PFSK-1 (cell line): ENCODE data around the gene POLE2.

Source experiments
- FOXP2 ChIP-seq: optimal IDR thresholded peaks from 2 replicates; pipeline ENCODE3; 2011; ENCODE audit warnings: borderline replicate concordance, control low read depth, inconsistent platforms; ENCODE audit not compliant: insufficient read depth; ENCODE audit errors: extremely low read length, extremely low read depth
- POLR2AphosphoS5 ChIP-seq: IDR thresholded peaks from 2 replicates; pipeline ENCODE4 v1.6.1; 2012; ENCODE audit warnings: low read depth, mild to moderate bottlenecking, control low read depth, low read length, moderate library complexity
- REST ChIP-seq, 2 experiments: IDR thresholded peaks; 2 replicates each; pipeline versions ENCODE4 v1.6.1 to v1.8.0; 2011 to 2012; ENCODE audit warnings: low read depth in 2 of 2, low read length in 2 of 2, control low read depth in 1 of 2, inconsistent platforms in 1 of 2, mild to moderate bottlenecking in 1 of 2, moderate library complexity in 1 of 2; ENCODE audit not compliant: insufficient read depth in 1 of 2
- SIN3A ChIP-seq: IDR thresholded peaks from 2 replicates; pipeline ENCODE4 v1.6.1; 2012; ENCODE audit warnings: mild to moderate bottlenecking, low read length, moderate library complexity, borderline replicate concordance; ENCODE audit not compliant: insufficient read depth
- TAF1 ChIP-seq: IDR thresholded peaks from 2 replicates; pipeline ENCODE4 v1.6.1; 2012; ENCODE audit warnings: low read length, control low read depth, borderline replicate concordance; ENCODE audit not compliant: insufficient read depth

- TF ChIP-seq REST (IDR thresholded peaks at IDR 0.05; ENCODE audit: insufficient read depth in 1 of 2, low read depth in 2 of 2, low read length in 2 of 2): no peak
- no peak for TF ChIP-seq TAF1
- no peak for TF ChIP-seq POLR2AphosphoS5
- TF ChIP-seq SIN3A: no peak
- no peak for TF ChIP-seq FOXP2
These were observed 64.6 kb downstream of the POLE2 start for GRCh38 chr14:49623387-49623786.
